Measurements from ENCODE around the gene TBC1D16. TPM values are rescaled to one million over a fixed set of nuclear protein-coding genes. Genes with fewer than 3 reads are reported as not detected.

Gene TBC1D16
- total and polyA plus RNA-seq, 2 experiments from 2014 or later = 13.0 to 30.3 TPM

- H3K27me3 ChIP-seq = no peaks in the 10 kb centered on the region
- H3K4me3 ChIP-seq = no peak overlapping the region
- no peak for DNase-seq (ENCODE audit: low read depth in 1 of 2, low spot score in 1 of 2)
- no peaks in the 10 kb centered on the region for H3K36me3 ChIP-seq
- no peak overlapping the region for H3K27ac ChIP-seq
- no peaks in the 10 kb centered on the region for H3K9me3 ChIP-seq (ENCODE audit: low read depth)
- peaks cover 25% of the 10 kb centered on the region for H3K4me1 ChIP-seq (ENCODE audit: low read depth)
- no peak for TF ChIP-seq CTCF (IDR thresholded peaks at IDR 0.05; ENCODE audit: low read depth, low read length)
These were observed 85.4 kb downstream of the TBC1D16 start for GRCh38 chr17:79950306-79950705.

GRCh38 chr17:79949656-79950209, 85.9 kb downstream of the TBC1D16 start:
- peaks cover 25% of the 10 kb centered on the region for H3K4me1 ChIP-seq (ENCODE audit: low read depth)
- no peak for TF ChIP-seq CTCF (IDR thresholded peaks at IDR 0.05; ENCODE audit: low read depth, low read length)
- no peaks in the 10 kb centered on the region for H3K27me3 ChIP-seq
- H3K36me3 ChIP-seq = no peaks in the 10 kb centered on the region
- H3K4me3 ChIP-seq = no peak overlapping the region
- H3K27ac ChIP-seq = no peak overlapping the region
- H3K9me3 ChIP-seq (ENCODE audit: low read depth) = no peaks in the 10 kb centered on the region
- DNase-seq (ENCODE audit: low read depth in 1 of 2, low spot score in 1 of 2) = no peak

GRCh38 chr17:79948945-79949655, 86.6 kb downstream of the TBC1D16 start:
- no peak overlapping the region for H3K4me3 ChIP-seq
- TF ChIP-seq CTCF (IDR thresholded peaks at IDR 0.05; ENCODE audit: low read depth, low read length) = no peak
- no peak overlapping the region for H3K27ac ChIP-seq
- H3K4me1 ChIP-seq (ENCODE audit: low read depth) = peaks cover 25% of the 10 kb centered on the region
- H3K36me3 ChIP-seq = no peaks in the 10 kb centered on the region
- no peaks in the 10 kb centered on the region for H3K9me3 ChIP-seq (ENCODE audit: low read depth)
- H3K27me3 ChIP-seq = no peaks in the 10 kb centered on the region
- no peak for DNase-seq (ENCODE audit: low read depth in 1 of 2, low spot score in 1 of 2)

- no peaks in the 10 kb centered on the region for H3K36me3 ChIP-seq
- peaks cover 25% of the 10 kb centered on the region for H3K4me1 ChIP-seq (ENCODE audit: low read depth)
- H3K27ac ChIP-seq = no peak overlapping the region
- DNase-seq (ENCODE audit: low read depth in 1 of 2, low spot score in 1 of 2) = no peak
- H3K27me3 ChIP-seq = no peaks in the 10 kb centered on the region
- no peaks in the 10 kb centered on the region for H3K9me3 ChIP-seq (ENCODE audit: low read depth)
- no peak overlapping the region for H3K4me3 ChIP-seq
- TF ChIP-seq CTCF (IDR thresholded peaks at IDR 0.05; ENCODE audit: low read depth, low read length) = no peak
These were observed 87.2 kb downstream of the TBC1D16 start for GRCh38 chr17:79948406-79948944.

GRCh38 chr17:79947351-79948031, 88.2 kb downstream of the TBC1D16 start:
- Histone ChIP-seq H3K9me3 (ENCODE audit: low read depth) (no peaks in the 10 kb centered on the region), H3K4me1 (ENCODE audit: low read depth) (peaks cover 25% of the 10 kb centered on the region), H3K4me3 (no peak overlapping the region), H3K36me3 (no peaks in the 10 kb centered on the region), H3K27me3 (no peaks in the 10 kb centered on the region), H3K27ac (no peak overlapping the region)
- DNase-seq (ENCODE audit: low read depth in 1 of 2, low spot score in 1 of 2) = peak in 1 of 2 donors; percentile 63
- TF ChIP-seq CTCF (IDR thresholded peaks at IDR 0.05; ENCODE audit: low read depth, low read length) = no peak

Data from cardiac muscle cell (in vitro differentiated cells and primary cell).